NT2/D1 (cell line): ENCODE measurements around the gene CMTM6.
"Not testable (repeated sequence)": the region's sequence is repeated elsewhere in the genome, so short reads cannot be mapped to it uniquely, and the experiment has no call there.

ENCODE experiments used
- DNase-seq: peaks from one replicate; pipeline ENCODE4 v3.0.0-alpha.2; 2011; ENCODE audit warnings: low read depth, low spot score
- H3K27me3 ChIP-seq: 2 replicates; pipeline ENCODE4 v1.6.0; 2011; ENCODE audit warnings: mild to moderate bottlenecking; ENCODE audit not compliant: insufficient read length, insufficient read depth
- H3K36me3 ChIP-seq: 2 replicates; pipeline ENCODE4 v1.6.1; 2011; ENCODE audit warnings: mild to moderate bottlenecking, low read length, mixed read lengths; ENCODE audit not compliant: insufficient read depth, insufficient read length
- H3K4me1 ChIP-seq: 2 replicates; pipeline ENCODE4 v1.5.1; 2011; ENCODE audit not compliant: insufficient read depth, insufficient read length
- H3K4me3 ChIP-seq: 2 replicates; pipeline ENCODE4 v1.5.1; 2011; ENCODE audit warnings: low read depth; ENCODE audit not compliant: insufficient read length
- H3K9ac ChIP-seq: 2 replicates; pipeline ENCODE4 v1.6.0; 2011; ENCODE audit warnings: low read depth; ENCODE audit not compliant: insufficient read length
- H3K9me3 ChIP-seq: 2 replicates; pipeline ENCODE4 v1.5.1; 2011; ENCODE audit warnings: mild to moderate bottlenecking, low read length; ENCODE audit not compliant: insufficient read depth
- SUZ12 ChIP-seq: IDR thresholded peaks from 2 replicates; pipeline ENCODE4 v1.6.1; 2011; ENCODE audit not compliant: insufficient read length, insufficient read depth; ENCODE audit errors: extremely low read depth
- YY1 ChIP-seq: IDR thresholded peaks from 2 replicates; pipeline ENCODE4 v1.6.1; 2011; ENCODE audit not compliant: insufficient read length, insufficient read depth
- ZNF274 ChIP-seq: IDR thresholded peaks from 2 replicates; pipeline ENCODE4 v1.6.1; 2011; ENCODE audit warnings: mild to moderate bottlenecking, low read depth, low read length

CMTM6 gene

DNA sequence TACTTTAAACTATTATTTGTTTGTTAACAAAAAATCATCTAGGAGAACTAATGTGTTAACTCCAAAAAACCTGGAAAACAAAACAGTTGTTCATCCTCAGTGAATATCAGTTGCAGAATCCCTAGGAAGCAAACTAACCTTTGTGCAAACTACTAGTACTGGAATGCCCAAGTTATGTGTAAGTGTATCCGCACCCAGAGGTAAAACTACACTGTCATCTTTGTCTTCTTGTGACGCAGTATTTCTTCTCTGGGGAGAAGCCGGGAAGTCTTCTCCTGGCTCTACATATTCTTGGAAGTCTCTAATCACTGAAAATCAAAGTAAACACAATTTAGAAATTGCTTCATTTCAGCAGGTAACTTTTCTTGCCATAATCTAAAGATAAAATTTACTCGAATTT lies 38.2 kb upstream of the CMTM6 start:
- no peaks in the 10 kb centered on the region for H3K27me3 ChIP-seq
- TF ChIP-seq YY1, result no peak
- no peak for TF ChIP-seq SUZ12
- no peak for TF ChIP-seq ZNF274
- H3K4me1 ChIP-seq, result no peaks in the 10 kb centered on the region
- H3K9me3 ChIP-seq, result no peaks in the 10 kb centered on the region
- DNase-seq, result no peak
- H3K4me3 ChIP-seq, result no peak overlapping the region
- H3K9ac ChIP-seq, result no peak overlapping the region
- H3K36me3 ChIP-seq, result peaks cover 42% of the 10 kb centered on the region

DNA sequence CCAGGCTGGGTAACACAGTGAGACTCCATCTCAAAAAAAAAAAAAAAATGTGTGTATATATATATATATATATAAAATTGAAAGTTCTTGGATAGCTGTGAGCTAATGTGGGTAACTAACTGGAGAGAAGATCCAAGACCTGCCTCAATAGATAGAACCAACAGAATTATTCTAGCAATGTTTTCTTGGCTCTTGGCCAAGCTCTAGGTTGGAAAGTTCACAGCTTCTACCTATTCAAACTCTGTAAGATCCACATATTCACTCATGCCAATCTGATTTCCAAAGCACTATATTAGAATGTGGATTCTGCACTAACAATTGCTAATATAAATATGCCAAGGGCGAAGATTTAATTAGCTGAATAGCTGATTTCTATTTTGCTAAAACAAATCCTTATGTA lies 29.8 kb upstream of the CMTM6 start:
- peaks cover 68% of the 10 kb centered on the region for H3K36me3 ChIP-seq
- no peak for DNase-seq

DNA sequence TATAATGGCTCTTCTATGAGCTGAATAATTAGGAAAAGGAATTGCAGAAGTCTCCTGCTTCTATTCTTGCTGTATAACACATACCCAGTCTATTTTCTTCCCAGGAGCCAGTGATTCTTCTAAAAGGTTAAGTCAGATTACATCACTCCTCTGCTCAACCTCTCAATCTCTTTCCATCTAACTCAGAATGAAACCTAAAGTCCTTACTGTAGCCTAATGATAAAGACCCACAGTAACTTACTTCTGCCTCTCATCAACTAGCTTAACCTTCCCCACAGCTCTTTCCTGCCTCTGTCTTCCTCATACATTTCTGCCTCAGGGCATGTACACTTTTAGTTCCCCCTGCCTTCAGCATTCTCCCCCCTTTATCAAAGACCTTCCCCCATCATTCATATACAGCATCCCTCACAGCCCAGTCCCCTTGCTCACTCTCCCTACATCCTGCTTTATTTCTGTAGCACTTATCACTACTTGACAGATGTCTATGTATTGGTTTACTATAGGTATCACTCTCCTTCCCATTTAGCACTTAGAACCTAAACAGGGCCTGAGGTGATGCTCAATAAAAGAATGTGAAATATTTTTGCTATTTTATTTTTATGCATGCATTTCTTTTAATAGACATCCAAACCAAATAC lies 28.5 kb upstream of the CMTM6 start:
- no peak for DNase-seq
- Histone ChIP-seq H3K9ac (no peak overlapping the region), H3K27me3 (no peaks in the 10 kb centered on the region), H3K36me3 (peaks cover 69% of the 10 kb centered on the region), H3K4me1 (no peaks in the 10 kb centered on the region), H3K9me3 (no peaks in the 10 kb centered on the region), H3K4me3 (no peak overlapping the region)
- TF ChIP-seq ZNF274 (no peak), YY1 (no peak), SUZ12 (no peak)

More for the DNA sequence above, 29.8 kb upstream of the CMTM6 start:
- H3K9ac ChIP-seq, result no peak overlapping the region
- H3K9me3 ChIP-seq, result no peaks in the 10 kb centered on the region
- H3K27me3 ChIP-seq, result no peaks in the 10 kb centered on the region
- TF ChIP-seq ZNF274 (no peak), YY1 (no peak), SUZ12 (no peak)
- no peaks in the 10 kb centered on the region for H3K4me1 ChIP-seq
- no peak overlapping the region for H3K4me3 ChIP-seq

DNA sequence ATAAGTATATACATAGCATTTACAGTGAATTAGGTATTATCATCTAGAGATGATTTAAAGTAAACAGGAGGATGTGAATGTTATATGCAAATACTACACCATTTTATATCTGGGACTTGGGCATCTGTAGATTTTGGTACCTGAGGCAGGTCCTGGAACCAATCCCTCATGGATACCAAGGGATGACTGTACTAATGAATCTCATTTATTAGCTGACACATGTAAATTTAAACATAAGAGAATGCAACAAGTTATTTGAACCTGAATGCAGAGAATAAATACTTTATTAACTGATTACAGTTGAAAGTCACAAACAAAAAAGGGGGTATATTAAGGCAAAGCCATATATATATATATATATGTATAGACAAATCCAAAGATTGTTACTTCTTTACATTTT lies 23.1 kb upstream of the CMTM6 start:
- no peak for DNase-seq
- Histone ChIP-seq H3K36me3 (peaks cover 59% of the 10 kb centered on the region), H3K4me3 (no peak overlapping the region), H3K9ac (no peak overlapping the region), H3K9me3 (no peaks in the 10 kb centered on the region), H3K4me1 (no peaks in the 10 kb centered on the region), H3K27me3 (no peaks in the 10 kb centered on the region)
- TF ChIP-seq ZNF274 (no peak), YY1 (no peak), SUZ12 (no peak)

DNA sequence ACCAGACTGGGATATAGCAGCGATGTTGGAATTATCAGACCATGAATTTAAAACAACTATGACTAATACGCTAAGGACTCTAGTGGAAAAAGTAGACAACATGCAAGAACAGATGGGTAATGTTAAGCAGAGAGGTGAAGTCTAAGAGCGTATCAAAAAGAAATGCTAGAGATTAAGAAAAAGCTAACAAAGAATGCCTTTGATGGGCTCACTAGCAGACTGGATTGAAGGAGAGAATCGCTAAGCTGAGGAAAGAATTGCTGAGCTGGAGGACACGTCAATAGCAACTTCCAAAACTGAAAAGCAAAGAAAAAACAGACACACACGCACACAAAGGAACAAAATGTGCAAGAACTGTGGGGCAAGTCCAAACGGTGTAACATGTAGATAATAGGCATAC lies 20.0 kb upstream of the CMTM6 start:
- DNase-seq, result no peak
- no peaks in the 10 kb centered on the region for H3K27me3 ChIP-seq
- H3K9me3 ChIP-seq, result no peaks in the 10 kb centered on the region
- no peak overlapping the region for H3K9ac ChIP-seq
- peaks cover 33% of the 10 kb centered on the region for H3K36me3 ChIP-seq
- H3K4me1 ChIP-seq, result no peaks in the 10 kb centered on the region
- TF ChIP-seq YY1, result no peak
- no peak for TF ChIP-seq ZNF274
- TF ChIP-seq SUZ12, result no peak
- H3K4me3 ChIP-seq, result no peak overlapping the region

DNA sequence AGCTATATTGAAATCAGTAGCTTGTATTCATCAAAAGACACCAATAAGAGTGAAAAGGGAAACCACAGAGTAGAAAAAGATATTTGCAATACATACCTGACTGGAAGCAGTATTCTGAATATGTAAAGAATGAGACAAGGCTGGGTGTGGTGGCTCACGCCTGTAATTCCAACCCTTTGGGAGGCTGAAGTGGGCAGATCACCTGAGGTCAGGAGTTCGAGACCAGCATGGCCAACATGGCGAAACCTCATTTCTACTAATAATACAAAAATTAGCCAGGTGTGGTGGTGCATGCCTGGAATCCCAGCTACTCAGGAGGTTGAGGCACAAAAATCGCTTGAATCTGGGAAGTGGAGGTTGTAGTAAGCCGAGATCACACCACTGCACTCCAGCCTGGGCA lies 16.3 kb upstream of the CMTM6 start:
- H3K36me3 ChIP-seq, H3K27me3 ChIP-seq, H3K9me3 ChIP-seq, DNase-seq, H3K9ac ChIP-seq, H3K4me3 ChIP-seq, H3K4me1 ChIP-seq: not testable (repeated sequence)

DNA sequence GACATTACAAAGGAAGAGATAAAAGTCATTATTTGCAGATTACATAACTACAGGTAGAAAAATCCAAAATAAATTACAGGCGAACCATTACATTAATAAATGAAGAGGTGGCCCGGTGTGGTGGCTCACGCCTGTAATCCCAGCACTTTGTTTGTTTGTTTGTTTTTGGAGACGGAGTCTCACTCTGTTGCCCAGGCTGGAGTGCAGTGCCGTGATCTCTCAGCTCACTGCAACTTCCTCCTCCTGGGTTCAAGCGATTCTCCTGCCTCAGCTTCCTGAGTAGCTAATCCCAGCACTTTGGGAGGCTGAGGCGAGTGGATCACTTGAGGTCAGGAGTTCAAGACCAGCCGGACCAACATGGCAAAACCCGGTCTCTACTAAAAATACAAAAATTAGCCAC lies 14.1 kb upstream of the CMTM6 start:
- H3K9ac ChIP-seq, H3K36me3 ChIP-seq, H3K27me3 ChIP-seq, H3K4me3 ChIP-seq, DNase-seq, H3K4me1 ChIP-seq, H3K9me3 ChIP-seq: not testable (repeated sequence)

DNA sequence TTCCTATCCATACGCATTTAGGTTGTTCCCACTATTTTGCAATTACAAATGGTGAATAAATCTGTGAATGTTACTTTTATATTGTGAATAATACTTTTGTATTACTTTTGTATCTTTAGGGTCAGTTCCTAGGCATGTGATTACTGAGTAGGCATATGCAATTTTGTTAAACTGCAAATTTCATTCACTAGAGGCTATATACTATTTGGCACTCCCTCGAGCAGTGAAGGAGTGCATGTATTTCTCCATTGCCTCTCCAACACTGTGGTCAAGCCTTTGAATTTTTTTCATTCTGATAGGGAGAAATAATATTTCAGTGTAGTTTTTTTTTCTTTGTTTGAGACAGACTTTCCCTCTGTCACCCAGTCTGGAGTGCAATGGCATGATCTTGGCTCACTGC lies 8.4 kb upstream of the CMTM6 start:
- TF ChIP-seq YY1 (no peak), SUZ12 (no peak), ZNF274 (no peak)
- no peaks in the 10 kb centered on the region for H3K36me3 ChIP-seq
- DNase-seq, result no peak
- no peaks in the 10 kb centered on the region for H3K9me3 ChIP-seq
- no peak overlapping the region for H3K9ac ChIP-seq
- no peaks in the 10 kb centered on the region for H3K27me3 ChIP-seq
- no peaks in the 10 kb centered on the region for H3K4me1 ChIP-seq
- H3K4me3 ChIP-seq, result no peak overlapping the region
